ENCODE measurements around the gene DNAJC5. TPM values are rescaled to one million over a fixed set of nuclear protein-coding genes. Genes with fewer than 3 reads are reported as not detected.

DNAJC5 gene
- total RNA-seq, 1 experiment from 2014 or later: 44.9 TPM

- BruUV-seq (replicated peaks): no TSS peak
- Histone ChIP-seq H3K27ac (ENCODE audit: low read depth, low read length, poor library complexity, severe bottlenecking) (no peak overlapping the region), H3K9me3 (ENCODE audit: low read depth, low read length, poor library complexity, severe bottlenecking) (no peaks in the 10 kb centered on the region), H3K27me3 (replicated peaks; ENCODE audit: insufficient read depth, low read depth, low read length, poor library complexity) (no peaks in the 10 kb centered on the region), H3K4me3 (ENCODE audit: low read depth, low read length, poor library complexity, severe bottlenecking) (no peak overlapping the region), H3K36me3 (ENCODE audit: insufficient read depth, low read length, poor library complexity, severe bottlenecking) (peaks cover 41% of the 10 kb centered on the region), H3K4me1 (ENCODE audit: insufficient read depth, low read length, poor library complexity, severe bottlenecking) (no peaks in the 10 kb centered on the region)
- POLR2A ChIA-PET (ENCODE audit: low non-redundant PET): no interaction called here
- DNase-seq (ENCODE audit: low spot score): no peak
- intact Hi-C loops (cut with micrococcal nuclease; ENCODE audit: unreplicated experiment): no loop called here
- CTCF ChIA-PET: no interaction called here
- no peak for TF ChIP-seq EZH2 (IDR thresholded peaks at IDR 0.05; ENCODE audit: borderline replicate concordance, low read depth, low read length, poor library complexity, severe bottlenecking)
- TF ChIP-seq CTCF (conservative IDR thresholded peaks at IDR 0.05; ENCODE audit: low read depth, low read length): no peak
Measured at GRCh38 chr20:63930971-63931553, 36.1 kb downstream of the DNAJC5 start.

- Histone ChIP-seq H3K9me3 (ENCODE audit: low read depth, low read length, poor library complexity, severe bottlenecking) (no peaks in the 10 kb centered on the region), H3K4me1 (ENCODE audit: insufficient read depth, low read length, poor library complexity, severe bottlenecking) (no peaks in the 10 kb centered on the region), H3K27me3 (replicated peaks; ENCODE audit: insufficient read depth, low read depth, low read length, poor library complexity) (no peaks in the 10 kb centered on the region), H3K4me3 (ENCODE audit: low read depth, low read length, poor library complexity, severe bottlenecking) (no peak overlapping the region), H3K27ac (ENCODE audit: low read depth, low read length, poor library complexity, severe bottlenecking) (no peak overlapping the region), H3K36me3 (ENCODE audit: insufficient read depth, low read length, poor library complexity, severe bottlenecking) (peaks cover 41% of the 10 kb centered on the region)
- intact Hi-C loops (cut with micrococcal nuclease; ENCODE audit: unreplicated experiment): no loop called here
- ChIA-PET CTCF (no interaction called here), POLR2A (ENCODE audit: low non-redundant PET) (no interaction called here)
- DNase-seq (ENCODE audit: low spot score): no peak
- BruUV-seq (replicated peaks): TSS peak; percentile 5
- TF ChIP-seq CTCF (conservative IDR thresholded peaks at IDR 0.05; ENCODE audit: low read depth, low read length) (no peak), EZH2 (IDR thresholded peaks at IDR 0.05; ENCODE audit: borderline replicate concordance, low read depth, low read length, poor library complexity, severe bottlenecking) (no peak)
Measured at GRCh38 chr20:63931735-63932134, 36.8 kb downstream of the DNAJC5 start.

- DNase-seq (ENCODE audit: low spot score): no peak
- intact Hi-C loops (cut with micrococcal nuclease; ENCODE audit: unreplicated experiment): no loop called here
- POLR2A ChIA-PET (ENCODE audit: low non-redundant PET): no interaction called here
Measured at GRCh38 chr20:63932606-63933160, 37.8 kb downstream of the DNAJC5 start.

More at GRCh38 chr20:63932606-63933160, 37.8 kb downstream of the DNAJC5 start:
- no peaks in the 10 kb centered on the region for H3K9me3 ChIP-seq (ENCODE audit: low read depth, low read length, poor library complexity, severe bottlenecking)
- peaks cover 41% of the 10 kb centered on the region for H3K36me3 ChIP-seq (ENCODE audit: insufficient read depth, low read length, poor library complexity, severe bottlenecking)
- no TSS peak for BruUV-seq (replicated peaks)
- H3K4me3 ChIP-seq (ENCODE audit: low read depth, low read length, poor library complexity, severe bottlenecking): no peak overlapping the region
- H3K27ac ChIP-seq (ENCODE audit: low read depth, low read length, poor library complexity, severe bottlenecking): no peak overlapping the region
- no peaks in the 10 kb centered on the region for H3K27me3 ChIP-seq (replicated peaks; ENCODE audit: insufficient read depth, low read depth, low read length, poor library complexity)
- CTCF ChIA-PET: no interaction called here
- no peak for TF ChIP-seq CTCF (conservative IDR thresholded peaks at IDR 0.05; ENCODE audit: low read depth, low read length)
- no peak for TF ChIP-seq EZH2 (IDR thresholded peaks at IDR 0.05; ENCODE audit: borderline replicate concordance, low read depth, low read length, poor library complexity, severe bottlenecking)
- H3K4me1 ChIP-seq (ENCODE audit: insufficient read depth, low read length, poor library complexity, severe bottlenecking): no peaks in the 10 kb centered on the region

All from A673 (cell line).